AML-193 (cell line): ENCODE results near the gene AOPEP.
"Not testable (repeated sequence)": the region's sequence is repeated elsewhere in the genome, so short reads cannot be mapped to it uniquely, and the experiment has no call there.

Experiments used
- DNase-seq, 2 experiments: peaks; one replicate each; lab custom pipeline; 2025; lab: John Stamatoyannopoulos, UW

The AOPEP gene

GRCh38 chr9:94933511-94933828 lies 207.0 kb downstream of the AOPEP start:
- DNase-seq: no peak

GRCh38 chr9:94934816-94935328 lies 208.4 kb downstream of the AOPEP start:
- no peak for DNase-seq

- no peak for DNase-seq
Observed at GRCh38 chr9:94935396-94935795, 208.9 kb downstream of the AOPEP start.

GRCh38 chr9:94936419-94936818 lies 209.9 kb downstream of the AOPEP start:
- DNase-seq: no peak

- DNase-seq: no peak
Observed at GRCh38 chr9:94937214-94937903, 210.9 kb downstream of the AOPEP start.

GRCh38 chr9:94938384-94938783 lies 211.9 kb downstream of the AOPEP start:
- no peak for DNase-seq

GRCh38 chr9:94940296-94940695 lies 213.8 kb downstream of the AOPEP start:
- not testable (repeated sequence) for DNase-seq

GRCh38 chr9:94941211-94941875 lies 214.8 kb downstream of the AOPEP start:
- DNase-seq: no peak

- DNase-seq: no peak
Observed at GRCh38 chr9:94944626-94945025, 218.1 kb downstream of the AOPEP start.

GRCh38 chr9:94945197-94946144 lies 219.0 kb downstream of the AOPEP start:
- DNase-seq: no peak

GRCh38 chr9:94946256-94946655 lies 219.8 kb downstream of the AOPEP start:
- DNase-seq: no peak

GRCh38 chr9:94948567-94949235 lies 222.2 kb downstream of the AOPEP start:
- DNase-seq: no peak

GRCh38 chr9:94949370-94949769 lies 222.9 kb downstream of the AOPEP start:
- no peak for DNase-seq

- no peak for DNase-seq
Observed at GRCh38 chr9:94950040-94950578, 223.6 kb downstream of the AOPEP start.

- no peak for DNase-seq
Observed at GRCh38 chr9:94950579-94951323, 224.3 kb downstream of the AOPEP start.

- DNase-seq: no peak
Observed at GRCh38 chr9:94951324-94952135, 225.0 kb downstream of the AOPEP start.

GRCh38 chr9:94952565-94953373 lies 226.3 kb downstream of the AOPEP start:
- no peak for DNase-seq

GRCh38 chr9:94956731-94957130 lies 230.2 kb downstream of the AOPEP start:
- no peak for DNase-seq

GRCh38 chr9:94960964-94961363 lies 234.5 kb downstream of the AOPEP start:
- no peak for DNase-seq
